GM23338 (cell line): ENCODE measurements around the gene RPL26. TPM values are rescaled to one million over a fixed set of nuclear protein-coding genes. Genes with fewer than 3 reads are reported as not detected.

ENCODE experiments used
- ATAC-seq: fragments of 200-7000 bp; cut with Tn5 transposase; 3 replicates; pipeline ENCODE4 v1.9.1; 2020
- DNase-seq: peaks from one replicate; pipeline ENCODE4 v3.0.0-alpha.2; 2015; ENCODE audit warnings: low spot score
- H2AFZ ChIP-seq: fragments of 200-600 bp; sonication (generic); 2 replicates; pipeline ENCODE4 v1.8.0; 2016; ENCODE audit warnings: antibody characterized with exemption, mild to moderate bottlenecking, moderate library complexity
- H3F3A ChIP-seq: fragments of 200-600 bp; sonication (generic); replicated peaks from 2 replicates; pipeline ENCODE4 v1.8.0; 2017; ENCODE audit warnings: antibody characterized with exemption, mixed run types, low read depth
- H3K27ac ChIP-seq: fragments of 200-600 bp; sonication (generic); 2 replicates; pipeline ENCODE4 v1.6.1; 2016; ENCODE audit warnings: low read depth
- H3K27me3 ChIP-seq: fragments of 200-600 bp; sonication (generic); 2 replicates; pipeline ENCODE4 v1.8.0; 2016; ENCODE audit warnings: mild to moderate bottlenecking, mixed run types, moderate library complexity; ENCODE audit not compliant: insufficient read depth
- H3K36me3 ChIP-seq: fragments of 200-600 bp; sonication (generic); 2 replicates; pipeline ENCODE4 v1.8.0; 2016; ENCODE audit warnings: mild to moderate bottlenecking; ENCODE audit not compliant: insufficient read depth
- H3K4me1 ChIP-seq: fragments of 200-600 bp; sonication (generic); 2 replicates; pipeline ENCODE4 v1.8.0; 2016; ENCODE audit warnings: mild to moderate bottlenecking, moderate library complexity; ENCODE audit not compliant: insufficient read depth
- H3K4me2 ChIP-seq: fragments of 200-600 bp; sonication (generic); 2 replicates; pipeline ENCODE4 v1.7.1; 2017; ENCODE audit warnings: mixed run types
- H3K4me3 ChIP-seq: fragments of 200-600 bp; sonication (generic); 2 replicates; pipeline ENCODE4 v1.6.1; 2016; ENCODE audit warnings: mixed run types
- H3K79me2 ChIP-seq: fragments of 200-600 bp; sonication (generic); replicated peaks from 2 replicates; pipeline ENCODE4 v1.8.0; 2017; ENCODE audit warnings: mild to moderate bottlenecking; ENCODE audit not compliant: insufficient read depth
- H3K9me2 ChIP-seq: fragments of 200-600 bp; sonication (generic); 2 replicates; pipeline ENCODE4 v1.8.0; 2017; ENCODE audit not compliant: insufficient read depth
- H4K20me1 ChIP-seq: fragments of 200-600 bp; sonication (generic); replicated peaks from 2 replicates; pipeline ENCODE4 v1.8.0; 2017; ENCODE audit warnings: mild to moderate bottlenecking; ENCODE audit not compliant: insufficient read depth
- H3K27ac Mint-ChIP-seq: 2 replicates; pipeline ENCODE4 v1.8.0; 2020; ENCODE audit warnings: inconsistent platforms, mild to moderate bottlenecking, moderate library complexity, mixed read lengths
- H3K27me3 Mint-ChIP-seq: 3 replicates; pipeline ENCODE4 v1.8.0; 2022; ENCODE audit warnings: low read depth, mild to moderate bottlenecking, moderate library complexity, mixed read lengths, inconsistent platforms; ENCODE audit not compliant: insufficient read depth, poor library complexity
- H3K36me3 Mint-ChIP-seq: 3 replicates; pipeline ENCODE4 v1.8.0; 2021; ENCODE audit warnings: low read depth, mild to moderate bottlenecking, inconsistent platforms, moderate library complexity, mixed read lengths
- H3K4me1 Mint-ChIP-seq: 3 replicates; pipeline ENCODE4 v1.8.0; 2020; ENCODE audit warnings: mild to moderate bottlenecking, inconsistent platforms, mixed read lengths
- H3K4me3 Mint-ChIP-seq: 3 replicates; pipeline ENCODE4 v1.8.0; 2021; ENCODE audit warnings: moderate library complexity, mild to moderate bottlenecking, inconsistent platforms, mixed read lengths
- H3K9me3 Mint-ChIP-seq: 3 replicates; pipeline ENCODE4 v1.8.0; 2020; ENCODE audit warnings: moderate library complexity, mild to moderate bottlenecking, inconsistent platforms, mixed read lengths
- CREB1 ChIP-seq: fragments of 250-450 bp; sonication (Bioruptor Pico); IDR thresholded peaks from 2 replicates; pipeline ENCODE4 v1.5.0; 2020; ENCODE audit warnings: low read depth, mild to moderate bottlenecking, moderate library complexity
- EZH2 ChIP-seq: fragments of 200-600 bp; sonication (generic); IDR thresholded peaks from one replicate; pipeline ENCODE4 v1.8.0; 2017; ENCODE audit warnings: antibody characterized with exemption, mild to moderate bottlenecking, low read depth; ENCODE audit not compliant: unreplicated experiment
- NANOG ChIP-seq: IDR thresholded peaks from 2 replicates; pipeline ENCODE4 v1.6.1; 2016; ENCODE audit warnings: antibody characterized with exemption, borderline replicate concordance
- POLR2AphosphoS5 ChIP-seq: IDR thresholded peaks from 2 replicates; pipeline ENCODE4 v1.6.1; 2016; ENCODE audit warnings: antibody characterized with exemption, low read depth
- ZNF114 ChIP-seq: fragments of 250-450 bp; sonication (Bioruptor Pico); IDR thresholded peaks from 2 replicates; pipeline ENCODE4 v1.5.0; 2020; ENCODE audit warnings: mild to moderate bottlenecking, moderate library complexity
- ZNF331 ChIP-seq: fragments of 250-450 bp; sonication (Bioruptor Pico); IDR thresholded peaks from 2 replicates; pipeline ENCODE4 v1.5.0; 2020; ENCODE audit warnings: low read depth, mild to moderate bottlenecking, moderate library complexity
- polyA plus RNA-seq: library from polyadenylated mRNA; unstranded; fragments of >200 nt; fragmentation: Nextera tagmentation; extraction: Ambion mirVana; gene quantifications from 2 replicates; pipeline ENCODE4 v1.2.1, GENCODE V29; 2016
- small RNA-seq: library from RNA; depleted of rRNA; stranded (forward); fragments of <200 nt; gene quantifications from one replicate; pipeline ENCODE3, GENCODE V24; 2014; ENCODE audit warnings: low replicate concordance
- total RNA-seq: library from RNA; depleted of rRNA; stranded (reverse); fragments of >200 nt; shearing (Covaris generic); gene quantifications from 2 replicates; pipeline ENCODE4 v1.2.3, GENCODE V29; 2014; rRNA removed
- TF ChIP-seq, protein P1 (sequence below), 2 experiments: fragments of 200-600 bp in 1 of 2; sonication (generic) in 1 of 2; conservative IDR thresholded peaks; 2 replicates each; pipeline versions ENCODE4 v1.5.1 to v1.6.1; 2016 to 2017; ENCODE audit warnings: antibody characterized with exemption in 2 of 2, low read depth in 2 of 2, mild to moderate bottlenecking in 2 of 2, moderate library complexity in 1 of 2
- TF ChIP-seq, protein P2 (sequence below): IDR thresholded peaks from 2 replicates; pipeline ENCODE4 v1.6.1; 2016; ENCODE audit warnings: antibody characterized with exemption

Gene RPL26
- total and polyA plus RNA-seq, 2 experiments from 2014 or later: 2,274 to 3,158 TPM

DNA sequence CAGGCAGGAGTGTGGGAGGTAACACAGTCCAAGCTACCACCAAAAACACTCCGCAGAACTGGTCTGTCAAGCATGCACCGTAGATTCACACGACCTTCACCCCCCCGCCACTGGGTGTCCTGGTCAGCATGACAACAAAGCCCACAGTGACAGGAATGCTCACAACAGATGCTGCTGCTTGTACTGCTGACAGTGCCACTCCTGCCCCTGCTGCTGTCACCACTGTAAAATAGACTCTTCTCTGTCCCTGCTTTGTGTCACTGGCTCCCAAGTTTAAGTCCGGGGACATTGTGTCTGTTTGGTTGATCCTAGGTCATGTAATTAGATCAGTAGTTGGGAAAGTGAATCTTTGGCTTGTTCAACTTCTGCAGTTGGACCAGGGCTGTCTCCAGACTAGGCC lies 50.3 kb downstream of the RPL26 start:
- DNase-seq (no peak), ATAC-seq (peak; percentile 48)
- no peak for TF ChIP-seq EZH2
- no peak for TF ChIP-seq NANOG
- TF ChIP-seq, protein P1, sequence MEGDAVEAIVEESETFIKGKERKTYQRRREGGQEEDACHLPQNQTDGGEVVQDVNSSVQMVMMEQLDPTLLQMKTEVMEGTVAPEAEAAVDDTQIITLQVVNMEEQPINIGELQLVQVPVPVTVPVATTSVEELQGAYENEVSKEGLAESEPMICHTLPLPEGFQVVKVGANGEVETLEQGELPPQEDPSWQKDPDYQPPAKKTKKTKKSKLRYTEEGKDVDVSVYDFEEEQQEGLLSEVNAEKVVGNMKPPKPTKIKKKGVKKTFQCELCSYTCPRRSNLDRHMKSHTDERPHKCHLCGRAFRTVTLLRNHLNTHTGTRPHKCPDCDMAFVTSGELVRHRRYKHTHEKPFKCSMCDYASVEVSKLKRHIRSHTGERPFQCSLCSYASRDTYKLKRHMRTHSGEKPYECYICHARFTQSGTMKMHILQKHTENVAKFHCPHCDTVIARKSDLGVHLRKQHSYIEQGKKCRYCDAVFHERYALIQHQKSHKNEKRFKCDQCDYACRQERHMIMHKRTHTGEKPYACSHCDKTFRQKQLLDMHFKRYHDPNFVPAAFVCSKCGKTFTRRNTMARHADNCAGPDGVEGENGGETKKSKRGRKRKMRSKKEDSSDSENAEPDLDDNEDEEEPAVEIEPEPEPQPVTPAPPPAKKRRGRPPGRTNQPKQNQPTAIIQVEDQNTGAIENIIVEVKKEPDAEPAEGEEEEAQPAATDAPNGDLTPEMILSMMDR (conservative IDR thresholded peaks at IDR 0.05; ENCODE audit: low read depth in 2 of 2): no peak
- TF ChIP-seq POLR2AphosphoS5: no peak
- no peak for TF ChIP-seq CREB1 (CRISPR knock-in tag)
- TF ChIP-seq, protein P2, sequence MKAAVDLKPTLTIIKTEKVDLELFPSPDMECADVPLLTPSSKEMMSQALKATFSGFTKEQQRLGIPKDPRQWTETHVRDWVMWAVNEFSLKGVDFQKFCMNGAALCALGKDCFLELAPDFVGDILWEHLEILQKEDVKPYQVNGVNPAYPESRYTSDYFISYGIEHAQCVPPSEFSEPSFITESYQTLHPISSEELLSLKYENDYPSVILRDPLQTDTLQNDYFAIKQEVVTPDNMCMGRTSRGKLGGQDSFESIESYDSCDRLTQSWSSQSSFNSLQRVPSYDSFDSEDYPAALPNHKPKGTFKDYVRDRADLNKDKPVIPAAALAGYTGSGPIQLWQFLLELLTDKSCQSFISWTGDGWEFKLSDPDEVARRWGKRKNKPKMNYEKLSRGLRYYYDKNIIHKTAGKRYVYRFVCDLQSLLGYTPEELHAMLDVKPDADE: no peak
- Histone ChIP-seq H3K36me3 (no peaks in the 10 kb centered on the region), H3K27ac (no peak overlapping the region), H3K4me3 (no peak overlapping the region), H3K4me2 (no peak overlapping the region), H3K4me1 (peaks cover 1% of the 10 kb centered on the region; the same call in 1 of the 2 replicates), H3F3A (no peaks in the 10 kb centered on the region), H3K9me2 (no peaks in the 10 kb centered on the region), H3K27me3 (peaks cover 6% of the 10 kb centered on the region), H2AFZ (no peak overlapping the region), H3K79me2 (no peaks in the 10 kb centered on the region), H4K20me1 (0 out of 2 replicates have a peak, but pooled peaks cover 1% of the 10 kb centered on the region)
- Mint-ChIP-seq H3K27me3 (peaks cover 15% of the 10 kb centered on the region), H3K27ac (no peak overlapping the region), H3K4me1 (peaks cover 5% of the 10 kb centered on the region), H3K36me3 (no peaks in the 10 kb centered on the region), H3K9me3 (no peaks in the 10 kb centered on the region; the same call in 2 of the 3 replicates), H3K4me3 (no peak overlapping the region; the same call in 2 of the 3 replicates)

DNA sequence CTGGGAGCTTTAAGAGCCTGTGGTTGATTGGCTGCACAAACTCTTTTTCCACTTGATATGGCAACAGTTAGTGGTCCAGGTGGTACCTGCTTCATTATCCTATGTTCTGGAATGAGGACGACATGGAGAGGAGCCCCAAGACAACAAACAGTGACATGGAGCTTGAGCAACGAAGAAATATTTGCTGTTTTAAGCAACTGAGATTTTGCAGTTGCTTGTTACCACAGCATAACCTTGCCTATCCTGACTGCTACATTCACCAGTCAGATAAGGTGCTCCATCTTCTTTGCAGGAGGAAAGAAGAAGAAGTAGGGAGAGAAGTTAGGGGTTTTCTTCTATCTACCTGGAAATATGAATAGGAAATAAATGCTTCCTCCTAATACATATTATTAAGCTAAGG lies 50.9 kb downstream of the RPL26 start:
- Histone ChIP-seq H3K4me2 (no peak overlapping the region), H3K9me2 (no peaks in the 10 kb centered on the region), H3K36me3 (no peaks in the 10 kb centered on the region), H3K4me1 (no peaks in the 10 kb centered on the region), H3K4me3 (no peak overlapping the region), H3K27me3 (peaks cover 12% of the 10 kb centered on the region), H4K20me1 (0 out of 2 replicates have a peak, but pooled peaks cover 3% of the 10 kb centered on the region), H3F3A (no peaks in the 10 kb centered on the region), H3K27ac (no peak overlapping the region), H2AFZ (no peak overlapping the region), H3K79me2 (no peaks in the 10 kb centered on the region)
- Mint-ChIP-seq H3K4me3 (no peak overlapping the region), H3K36me3 (no peaks in the 10 kb centered on the region), H3K27me3 (peaks cover 19% of the 10 kb centered on the region), H3K4me1 (peaks cover 3% of the 10 kb centered on the region; the same call in 2 of the 3 replicates), H3K27ac (no peak overlapping the region), H3K9me3 (no peaks in the 10 kb centered on the region)
- DNase-seq (no peak), ATAC-seq (no peak)
- TF ChIP-seq ZNF331: no peak
- no peak for TF ChIP-seq CREB1 (CRISPR knock-in tag)
- no peak for TF ChIP-seq EZH2
- TF ChIP-seq POLR2AphosphoS5: no peak
- TF ChIP-seq ZNF114 (CRISPR knock-in tag): no peak

Small RNAs within 50 kb of the gene (small RNA-seq; reads per million reads assigned to genes)
- gene RF00265: not detected

Other genes starting within 250 kb of the RPL26 start
- 36.1 and 40.5 TPM in 2 replicates for gene PER1, start 230.8 kb downstream of the RPL26 start, total RNA-seq
- gene PER1, start 230.8 kb downstream of the RPL26 start, polyA plus RNA-seq: 12.2 and 12.4 TPM in 2 replicates
- gene VAMP2, start 220.2 kb downstream of the RPL26 start, total RNA-seq: 6.9 and 9.8 TPM in 2 replicates
- gene VAMP2, start 220.2 kb downstream of the RPL26 start, polyA plus RNA-seq: 25.4 and 32.3 TPM in 2 replicates
- 11.0 and 20.4 TPM in 2 replicates for gene TMEM107, start 206.8 kb downstream of the RPL26 start, total RNA-seq
- gene TMEM107, start 206.8 kb downstream of the RPL26 start, polyA plus RNA-seq: 10.8 and 16.3 TPM in 2 replicates
- 3.9 and 7.1 TPM in 2 replicates for gene BORCS6, start 193.0 kb downstream of the RPL26 start, total RNA-seq
- gene BORCS6, start 193.0 kb downstream of the RPL26 start, polyA plus RNA-seq: 1.8 and 2.1 TPM in 2 replicates
- gene AURKB, start 172.6 kb downstream of the RPL26 start, total RNA-seq: 128 and 135 TPM in 2 replicates
- gene AURKB, start 172.6 kb downstream of the RPL26 start, polyA plus RNA-seq: 202 and 212 TPM in 2 replicates
- gene CTC1, start 135.1 kb downstream of the RPL26 start, total RNA-seq: 13.4 and 14.8 TPM in 2 replicates
- gene CTC1, start 135.1 kb downstream of the RPL26 start, polyA plus RNA-seq: 9.1 and 10.7 TPM in 2 replicates
- 140 and 168 TPM in 2 replicates for gene PFAS, start 133.9 kb downstream of the RPL26 start, total RNA-seq
- gene PFAS, start 133.9 kb downstream of the RPL26 start, polyA plus RNA-seq: 96.1 and 106 TPM in 2 replicates
- gene RANGRF, start 94.5 kb downstream of the RPL26 start, total RNA-seq: 11.2 and 15.8 TPM in 2 replicates
- 52.4 and 53.7 TPM in 2 replicates for gene RANGRF, start 94.5 kb downstream of the RPL26 start, polyA plus RNA-seq
- 2.3 and 4.7 TPM in 2 replicates for gene SLC25A35, start 87.8 kb downstream of the RPL26 start, total RNA-seq
- gene SLC25A35, start 87.8 kb downstream of the RPL26 start, polyA plus RNA-seq: 3.2 and 3.6 TPM in 2 replicates
- gene ARHGEF15, start 73.0 kb downstream of the RPL26 start, total RNA-seq: 0.43 and 0.52 TPM in 2 replicates
- gene ARHGEF15, start 73.0 kb downstream of the RPL26 start, polyA plus RNA-seq: 0.26 and 0.50 TPM in 2 replicates
- not detected in 2 replicates for gene ODF4, start 43.4 kb downstream of the RPL26 start, total RNA-seq
- not detected in 2 replicates for gene ODF4, start 43.4 kb downstream of the RPL26 start, polyA plus RNA-seq
- 0.07 and 0.31 TPM in 2 replicates for gene RNF222, start 14.6 kb upstream of the RPL26 start, total RNA-seq
- 0.10 TPM in 1 of 2 replicates, not detected in the other for gene RNF222, start 14.6 kb upstream of the RPL26 start, polyA plus RNA-seq
- gene NDEL1, start 52.7 kb upstream of the RPL26 start, total RNA-seq: 15.9 and 21.2 TPM in 2 replicates
- gene NDEL1, start 52.7 kb upstream of the RPL26 start, polyA plus RNA-seq: 21.6 and 26.0 TPM in 2 replicates
- gene MYH10, start 247.5 kb upstream of the RPL26 start, total RNA-seq: 230 and 246 TPM in 2 replicates
- 78.1 and 89.5 TPM in 2 replicates for gene MYH10, start 247.5 kb upstream of the RPL26 start, polyA plus RNA-seq